Stimulated activated CD4-positive, alpha-beta T cell treated with anti-CD3 and anti-CD28 coated beads, Interleukin-12 subunit alpha, Interleukin-12 subunit beta, amount 100 ng/mL, for 24 hours (primary cell): ENCODE results near the gene XPA.
A peak's percentile ranks its signal among the peaks of the same experiment; 100 is the strongest.

Source experiments
- DNase-seq, 2 experiments: peaks; one replicate each; pipeline ENCODE4 v3.0.0-alpha.2; 2020; ENCODE audit warnings: low read depth in 2 of 2

The XPA gene

GRCh38 chr9:97651646-97652045, 45.5 kb downstream of the XPA start:
- no peak for DNase-seq

GRCh38 chr9:97647996-97648395, 49.1 kb downstream of the XPA start:
- no peak for DNase-seq

- no peak for DNase-seq
Measured at GRCh38 chr9:97645720-97646119, 51.4 kb downstream of the XPA start.

GRCh38 chr9:97640325-97640724, 56.8 kb downstream of the XPA start:
- DNase-seq = no peak

- DNase-seq = no peak
Measured at GRCh38 chr9:97638666-97639065, 58.5 kb downstream of the XPA start.

- DNase-seq = no peak
Measured at GRCh38 chr9:97636903-97637302, 60.2 kb downstream of the XPA start.

GRCh38 chr9:97635026-97635425, 62.1 kb downstream of the XPA start:
- no peak for DNase-seq

GRCh38 chr9:97633859-97634490, 63.2 kb downstream of the XPA start:
- DNase-seq = peak in 1 of 2 experiments; percentile 14

GRCh38 chr9:97632985-97633858, 63.9 kb downstream of the XPA start, which contains the start of the genes NCBP1 and TSTD2:
Gene NCBP1 (plus strand): TSS chr9:97633821. CDS start chr9:97633882, 61 bp downstream.
Gene TSTD2 (minus strand): TSS chr9:97633368. CDS start chr9:97627562, 5,806 bp downstream.
- DNase-seq = peak; percentile 93 to 94

GRCh38 chr9:97632248-97632984, 64.7 kb downstream of the XPA start:
- DNase-seq = peak in 1 of 2 experiments; percentile 11

GRCh38 chr9:97630591-97630990, 66.5 kb downstream of the XPA start:
- DNase-seq = no peak

GRCh38 chr9:97629156-97629555, 68.0 kb downstream of the XPA start:
- no peak for DNase-seq

GRCh38 chr9:97628668-97629067, 68.5 kb downstream of the XPA start:
- DNase-seq = no peak

- no peak for DNase-seq
Measured at GRCh38 chr9:97627624-97628023, 69.5 kb downstream of the XPA start.

- DNase-seq = no peak
Measured at GRCh38 chr9:97625620-97626019, 71.5 kb downstream of the XPA start.
